Retinal pigment epithelial cell (primary cell): ENCODE data around the gene C15orf61.
A peak's percentile ranks its signal among the peaks of the same experiment; 100 is the strongest.

Source experiments
- DNase-seq: peaks from one replicate; pipeline ENCODE4 v3.0.0-alpha.2; 2010; ENCODE audit warnings: low read depth
- H3K4me3 ChIP-seq: 2 replicates; pipeline ENCODE4 v1.5.1; 2011; ENCODE audit warnings: mild to moderate bottlenecking, low read length, control low read depth, moderate library complexity
- TF ChIP-seq, protein P1 (sequence below): conservative IDR thresholded peaks from 2 replicates; pipeline ENCODE4 v1.5.1; 2011; ENCODE audit warnings: low read depth, low read length, control low read depth, inconsistent platforms

The C15orf61 gene

DNA sequence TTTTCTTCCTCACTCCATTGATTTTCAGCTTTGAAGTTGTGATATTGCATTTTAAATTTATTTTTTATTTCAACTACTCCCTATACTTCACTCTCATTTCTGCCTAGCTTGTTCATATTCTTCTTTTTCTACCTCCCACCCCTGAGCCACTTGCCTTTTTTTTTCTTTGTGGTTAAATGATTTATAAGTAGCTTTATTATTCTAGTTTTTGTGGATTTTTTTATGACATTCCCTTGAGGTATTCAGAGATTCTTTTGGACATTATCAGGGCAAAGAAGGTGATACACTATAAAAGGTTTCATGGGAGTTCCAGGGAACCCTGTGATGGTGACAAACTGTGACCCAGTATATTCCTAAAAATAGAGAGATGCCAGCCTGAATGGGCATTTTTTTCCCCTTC lies 3.3 kb downstream of the C15orf61 start:
- H3K4me3 ChIP-seq, result no peak overlapping the region
- TF ChIP-seq, protein P1, sequence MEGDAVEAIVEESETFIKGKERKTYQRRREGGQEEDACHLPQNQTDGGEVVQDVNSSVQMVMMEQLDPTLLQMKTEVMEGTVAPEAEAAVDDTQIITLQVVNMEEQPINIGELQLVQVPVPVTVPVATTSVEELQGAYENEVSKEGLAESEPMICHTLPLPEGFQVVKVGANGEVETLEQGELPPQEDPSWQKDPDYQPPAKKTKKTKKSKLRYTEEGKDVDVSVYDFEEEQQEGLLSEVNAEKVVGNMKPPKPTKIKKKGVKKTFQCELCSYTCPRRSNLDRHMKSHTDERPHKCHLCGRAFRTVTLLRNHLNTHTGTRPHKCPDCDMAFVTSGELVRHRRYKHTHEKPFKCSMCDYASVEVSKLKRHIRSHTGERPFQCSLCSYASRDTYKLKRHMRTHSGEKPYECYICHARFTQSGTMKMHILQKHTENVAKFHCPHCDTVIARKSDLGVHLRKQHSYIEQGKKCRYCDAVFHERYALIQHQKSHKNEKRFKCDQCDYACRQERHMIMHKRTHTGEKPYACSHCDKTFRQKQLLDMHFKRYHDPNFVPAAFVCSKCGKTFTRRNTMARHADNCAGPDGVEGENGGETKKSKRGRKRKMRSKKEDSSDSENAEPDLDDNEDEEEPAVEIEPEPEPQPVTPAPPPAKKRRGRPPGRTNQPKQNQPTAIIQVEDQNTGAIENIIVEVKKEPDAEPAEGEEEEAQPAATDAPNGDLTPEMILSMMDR, result no peak
- DNase-seq, result no peak

DNA sequence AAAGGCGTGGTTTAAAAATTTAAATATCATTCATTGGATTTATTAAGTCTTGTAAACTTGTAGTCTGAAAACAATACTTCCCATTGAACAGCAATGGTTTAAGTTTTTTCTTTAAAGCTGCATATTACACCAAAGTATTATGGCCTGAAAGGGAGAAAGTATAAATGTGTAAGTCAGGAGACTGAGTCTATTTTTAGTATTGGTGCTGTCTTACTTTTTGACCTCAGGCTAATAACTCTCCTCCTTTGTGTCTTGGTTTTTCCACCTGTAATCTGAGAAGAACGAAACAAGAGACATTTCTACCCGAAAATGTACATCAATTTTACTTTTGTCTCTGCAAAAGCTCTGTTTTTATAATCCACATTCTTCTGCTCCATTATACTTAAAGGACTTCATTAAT lies 7.6 kb downstream of the C15orf61 start:
- no peak overlapping the region for H3K4me3 ChIP-seq
- no peak for DNase-seq
- TF ChIP-seq, protein P1, result no peak

DNA sequence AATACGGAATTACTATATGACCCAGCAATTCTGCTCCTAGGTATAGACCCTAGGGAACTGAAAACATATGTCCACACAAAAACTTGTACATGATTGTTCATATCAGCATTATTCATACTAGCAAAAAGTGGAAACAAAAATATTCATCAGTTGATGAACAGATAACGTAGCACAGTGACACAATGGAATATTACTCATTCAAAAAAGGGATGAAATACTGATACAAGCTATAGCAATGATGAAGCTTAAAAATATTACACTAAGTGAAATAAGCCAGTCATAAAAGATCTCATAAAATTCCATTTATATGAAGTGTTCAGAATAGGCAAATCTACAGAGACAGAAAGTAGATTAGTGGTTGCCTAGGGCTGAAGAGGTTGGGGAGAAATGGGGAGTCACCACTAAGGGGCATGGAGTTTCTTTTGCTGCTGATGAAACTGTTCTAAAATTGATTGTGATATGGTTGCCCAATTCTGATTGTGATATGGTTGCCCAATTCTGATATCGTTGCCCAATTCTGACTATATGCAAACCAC lies 10.5 kb downstream of the C15orf61 start:
- no peak for DNase-seq

DNA sequence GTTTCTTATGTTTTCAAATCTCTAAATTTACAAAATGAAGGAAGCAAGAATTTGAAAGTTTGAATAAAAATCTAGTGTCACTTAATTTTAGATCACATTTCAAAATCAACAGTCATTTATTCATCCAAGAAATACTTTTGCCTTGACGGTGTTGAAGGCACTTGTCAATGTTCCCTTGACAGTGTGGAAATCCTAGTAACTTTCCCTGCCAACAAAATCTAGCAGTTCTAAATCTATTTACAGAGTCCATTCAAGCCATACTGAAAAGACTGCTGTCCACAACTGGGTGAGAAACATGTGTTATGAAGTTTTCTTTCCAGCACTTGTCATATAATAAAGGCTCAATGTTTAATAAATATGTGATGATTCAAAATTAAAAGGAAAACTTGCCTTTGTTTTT lies 12.9 kb downstream of the C15orf61 start:
- TF ChIP-seq, protein P1, result no peak
- no peak for DNase-seq
- no peak overlapping the region for H3K4me3 ChIP-seq

More for the DNA sequence above, 10.5 kb downstream of the C15orf61 start:
- TF ChIP-seq, protein P1, result no peak
- H3K4me3 ChIP-seq, result no peak overlapping the region

DNA sequence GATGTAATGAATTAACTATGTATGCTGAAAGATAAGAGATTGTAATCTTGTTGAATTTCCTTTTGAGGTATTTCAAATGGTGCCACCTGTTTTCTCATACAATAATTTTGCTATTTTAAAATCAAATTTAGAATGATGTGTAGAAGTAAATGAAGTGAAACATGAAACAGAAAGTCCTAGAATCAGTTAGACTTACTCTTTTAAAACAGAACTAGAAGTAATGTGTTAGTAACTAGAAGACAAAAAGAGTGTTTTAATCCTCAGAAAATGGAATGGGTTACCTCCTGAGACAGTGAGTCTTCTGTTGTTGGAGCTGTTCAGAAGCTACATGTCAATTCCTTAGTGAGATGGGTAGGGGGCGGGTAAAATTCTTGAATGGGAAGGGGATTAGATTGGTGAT lies 13.4 kb downstream of the C15orf61 start:
- TF ChIP-seq, protein P1, result no peak
- DNase-seq, result no peak

DNA sequence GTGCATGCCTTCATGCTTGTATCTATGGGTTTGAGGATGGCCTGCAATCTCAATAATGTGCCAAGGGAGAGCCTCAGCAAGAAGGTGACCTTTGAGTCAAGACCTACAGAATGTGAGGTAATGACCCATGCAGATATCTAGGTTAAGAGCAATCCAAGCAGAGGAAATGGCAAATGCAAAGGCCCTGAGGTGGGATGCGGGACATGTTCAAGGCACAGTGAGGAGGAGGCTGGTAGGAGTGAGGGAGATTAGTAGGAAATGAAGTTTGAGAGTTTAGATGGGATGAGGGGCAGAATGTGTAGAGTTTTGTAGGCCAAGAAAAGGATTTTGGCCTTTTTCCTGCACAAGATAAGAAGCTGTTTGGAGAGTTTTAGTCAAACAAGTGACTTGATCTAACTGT lies 16.8 kb downstream of the C15orf61 start:
- no peak for DNase-seq
- TF ChIP-seq, protein P1, result no peak
- no peak overlapping the region for H3K4me3 ChIP-seq

More for the DNA sequence above, 13.4 kb downstream of the C15orf61 start:
- H3K4me3 ChIP-seq, result no peak overlapping the region

DNA sequence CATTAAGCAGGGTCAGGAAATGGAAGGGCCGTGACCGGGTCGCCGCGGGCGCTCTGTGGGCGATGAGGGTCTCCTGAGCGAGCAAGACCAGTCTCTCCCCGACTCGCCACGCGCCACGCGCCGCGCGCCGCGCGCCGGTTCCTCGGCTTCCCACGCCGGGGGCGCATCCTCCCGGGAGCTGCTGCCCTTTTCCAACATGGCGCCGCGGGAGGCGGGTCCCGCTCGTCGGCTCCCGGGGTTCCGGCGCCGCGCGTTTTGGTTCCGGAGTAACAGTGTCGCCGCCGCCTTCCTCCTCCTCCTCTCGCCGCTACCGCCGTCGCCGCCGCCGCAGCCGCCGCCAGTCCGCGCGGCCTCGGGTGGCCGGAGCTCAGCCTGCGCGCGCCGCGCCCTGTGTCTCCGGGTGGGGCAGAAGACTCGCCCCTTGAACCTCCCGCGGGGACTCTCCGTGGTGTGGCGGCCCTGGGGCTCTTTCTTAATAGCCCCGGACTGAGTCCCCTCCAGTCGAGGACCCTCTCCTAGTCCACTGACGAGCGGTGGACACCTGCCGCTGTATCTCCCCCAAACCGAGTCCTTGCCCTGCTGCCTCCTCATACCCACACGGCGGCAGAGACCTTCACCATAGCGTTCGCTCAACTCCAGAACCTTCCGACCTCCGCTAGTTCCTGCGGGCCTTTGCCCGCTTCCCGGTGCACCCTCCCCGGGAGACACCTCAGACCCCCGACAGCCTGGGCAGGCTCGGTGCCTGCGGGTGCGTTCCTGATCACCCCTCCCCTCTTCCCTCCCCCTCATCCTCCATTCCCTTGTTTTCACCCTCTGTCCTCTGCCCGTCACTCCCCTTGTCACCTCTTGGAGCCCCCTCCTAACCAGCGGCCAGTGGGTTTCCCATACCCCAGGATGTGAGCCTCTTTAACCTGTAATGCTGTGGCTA lies 21.8 kb downstream of the C15orf61 start, which contains the start of gene MAP2K5:
Gene MAP2K5 (plus strand): TSS at position 284 of the 928 bp plus-strand sequence. CDS start 633 bp downstream, at position 917.
- TF ChIP-seq, protein P1, result no peak
- peak within 1 kb of the TSS; percentile 93 for H3K4me3 ChIP-seq
- DNase-seq, result no peak
